Osteoblast (primary cell): Measurements from ENCODE around the gene IGF2BP2. TPM values are rescaled to one million over a fixed set of nuclear protein-coding genes. Genes with fewer than 3 reads are reported as not detected.
A peak's percentile ranks its signal among the peaks of the same experiment; 100 is the strongest.

Experiments
- DNase-seq: peaks from one replicate; pipeline ENCODE4 v3.0.0; 2011; ENCODE audit warnings: low spot score, mixed read lengths; ENCODE audit not compliant: insufficient read length; ENCODE audit errors: missing footprints
- H2AFZ ChIP-seq: 2 replicates; pipeline ENCODE4 v1.6.0; 2011; ENCODE audit warnings: mild to moderate bottlenecking, low read length
- H3K27ac ChIP-seq: 2 replicates; pipeline ENCODE4 v1.5.1; 2011; ENCODE audit warnings: mild to moderate bottlenecking, low read depth, low read length, moderate library complexity
- H3K27me3 ChIP-seq: 2 replicates; pipeline ENCODE4 v1.6.0; 2012; ENCODE audit warnings: mild to moderate bottlenecking, control low read depth, inconsistent platforms, low read length, moderate library complexity; ENCODE audit not compliant: insufficient read depth
- H3K36me3 ChIP-seq: 2 replicates; pipeline ENCODE4 v1.5.1; 2011; ENCODE audit warnings: mild to moderate bottlenecking, low read length, control low read depth, moderate library complexity; ENCODE audit not compliant: insufficient read depth
- H3K4me1 ChIP-seq: 2 replicates; pipeline ENCODE4 v1.5.1; 2011; ENCODE audit warnings: mild to moderate bottlenecking, low read length, control low read depth, moderate library complexity; ENCODE audit not compliant: insufficient read depth
- H3K4me2 ChIP-seq: 2 replicates; pipeline ENCODE4 v1.6.0; 2011; ENCODE audit warnings: mild to moderate bottlenecking, low read length; ENCODE audit not compliant: insufficient read depth
- H3K4me3 ChIP-seq: fragments of 200-600 bp; sonication (generic); 3 replicates; pipeline ENCODE4 v1.5.1; 2012; ENCODE audit warnings: mild to moderate bottlenecking, low read length, inconsistent platforms; ENCODE audit not compliant: insufficient read depth
- H3K79me2 ChIP-seq: 2 replicates; pipeline ENCODE4 v1.6.0; 2012; ENCODE audit warnings: mild to moderate bottlenecking, low read length, control low read depth, inconsistent platforms; ENCODE audit not compliant: insufficient read depth
- H3K9me3 ChIP-seq: 2 replicates; pipeline ENCODE4 v1.5.1; 2011; ENCODE audit warnings: low read depth, low read length, control low read depth
- H4K20me1 ChIP-seq: 2 replicates; pipeline ENCODE4 v1.6.0; 2012; ENCODE audit warnings: mild to moderate bottlenecking, low read length, control low read depth; ENCODE audit not compliant: insufficient read depth
- CTCF ChIP-seq: IDR thresholded peaks from 2 replicates; pipeline ENCODE4 v1.5.1; 2011; ENCODE audit warnings: mild to moderate bottlenecking, low read depth, low read length, moderate library complexity; ENCODE audit errors: extremely low read depth
- total RNA-seq: library from RNA; depleted of rRNA; stranded (reverse); fragments of >200 nt; gene quantifications from 2 replicates; pipeline ENCODE4 v1.2.3, GENCODE V29; 2012

The IGF2BP2 gene
- total RNA-seq, 1 donor: 81.8 TPM

- Histone ChIP-seq H3K4me1 (peaks cover 51% of the 10 kb centered on the region), H3K27me3 (no peaks in the 10 kb centered on the region), H3K9me3 (no peaks in the 10 kb centered on the region), H3K36me3 (peaks cover 55% of the 10 kb centered on the region), H3K27ac (peak overlapping the region; percentile 83), H4K20me1 (peaks cover 8% of the 10 kb centered on the region), H3K79me2 (peaks cover 4% of the 10 kb centered on the region), H2AFZ (no peak overlapping the region), H3K4me2 (peak overlapping the region; percentile 23), H3K4me3 (no peak overlapping the region)
- DNase-seq: no peak
- TF ChIP-seq CTCF: no peak
Measured at GRCh38 chr3:185655426-185656320, 169.2 kb downstream of the IGF2BP2 start.

GRCh38 chr3:185654758-185655145 lies 170.1 kb downstream of the IGF2BP2 start:
- H3K36me3 ChIP-seq: peaks cover 57% of the 10 kb centered on the region
- H3K4me2 ChIP-seq: no peak overlapping the region
- H4K20me1 ChIP-seq: peaks cover 8% of the 10 kb centered on the region
- DNase-seq: no peak
- H3K27me3 ChIP-seq: no peaks in the 10 kb centered on the region
- peaks cover 43% of the 10 kb centered on the region for H3K4me1 ChIP-seq
- no peak overlapping the region for H3K4me3 ChIP-seq
- H3K27ac ChIP-seq: no peak overlapping the region
- H3K79me2 ChIP-seq: no peaks in the 10 kb centered on the region
- TF ChIP-seq CTCF: no peak
- H2AFZ ChIP-seq: no peak overlapping the region
- no peaks in the 10 kb centered on the region for H3K9me3 ChIP-seq

GRCh38 chr3:185653949-185654757 lies 170.7 kb downstream of the IGF2BP2 start:
- Histone ChIP-seq H2AFZ (no peak overlapping the region), H3K4me2 (no peak overlapping the region), H3K9me3 (no peaks in the 10 kb centered on the region), H3K4me3 (no peak overlapping the region), H3K27ac (peak overlapping the region; percentile 46), H3K4me1 (peaks cover 41% of the 10 kb centered on the region), H4K20me1 (peaks cover 8% of the 10 kb centered on the region), H3K36me3 (peaks cover 63% of the 10 kb centered on the region), H3K27me3 (no peaks in the 10 kb centered on the region), H3K79me2 (no peaks in the 10 kb centered on the region)
- no peak for TF ChIP-seq CTCF
- DNase-seq: peak; percentile 59

GRCh38 chr3:185651971-185652370 lies 172.9 kb downstream of the IGF2BP2 start:
- H3K79me2 ChIP-seq: no peaks in the 10 kb centered on the region
- no peak for DNase-seq
- peaks cover 63% of the 10 kb centered on the region for H3K36me3 ChIP-seq
- no peak overlapping the region for H3K27ac ChIP-seq
- no peaks in the 10 kb centered on the region for H3K27me3 ChIP-seq
- H3K9me3 ChIP-seq: no peaks in the 10 kb centered on the region
- H2AFZ ChIP-seq: no peak overlapping the region
- no peak overlapping the region for H3K4me2 ChIP-seq
- peaks cover 19% of the 10 kb centered on the region for H3K4me1 ChIP-seq
- no peak for TF ChIP-seq CTCF
- H3K4me3 ChIP-seq: no peak overlapping the region
- H4K20me1 ChIP-seq: peaks cover 8% of the 10 kb centered on the region
